GM12878 (cell line): ENCODE data around the gene RECK.

Source experiments
- BACH1 ChIP-seq: fragments of 450-650 bp; IDR thresholded peaks from 2 replicates; pipeline ENCODE4 v1.6.1; 2017; ENCODE audit warnings: mild to moderate bottlenecking, borderline replicate concordance
- BCL11A ChIP-seq: IDR thresholded peaks from 2 replicates; pipeline ENCODE4 v1.6.1; 2011; ENCODE audit warnings: low read depth, low read length
- CBX3 ChIP-seq: fragments of 200-600 bp; sonication (generic); IDR thresholded peaks from 2 replicates; pipeline ENCODE4 v1.6.1; 2016; ENCODE audit warnings: low read depth, borderline replicate concordance
- EP300 ChIP-seq, 2 experiments: fragments of 150-350 bp in 1 of 2; IDR thresholded peaks; 2 replicates each; pipeline ENCODE4 v1.6.1; 2011 to 2012; ENCODE audit warnings: low read depth in 2 of 2, low read length in 2 of 2, borderline replicate concordance in 1 of 2, improper control_type of control experiment in 1 of 2, inconsistent platforms in 1 of 2; ENCODE audit not compliant: control insufficient read depth in 1 of 2
- ESRRA ChIP-seq: IDR thresholded peaks from 2 replicates; pipeline ENCODE4 v1.6.1; 2012; ENCODE audit warnings: mild to moderate bottlenecking, low read length, improper control_type of control experiment
- EZH2 ChIP-seq: IDR thresholded peaks from 2 replicates; pipeline ENCODE4 v1.6.1; 2012; ENCODE audit warnings: low read depth, mild to moderate bottlenecking, control low read depth, inconsistent platforms, low read length, borderline replicate concordance; ENCODE audit not compliant: control insufficient read depth
- FOXM1 ChIP-seq: IDR thresholded peaks from 2 replicates; pipeline ENCODE4 v1.6.1; 2012; ENCODE audit warnings: low read depth, mild to moderate bottlenecking, inconsistent platforms, low read length, moderate library complexity
- GABPA ChIP-seq: IDR thresholded peaks from 2 replicates; pipeline ENCODE4 v1.6.1; 2014; ENCODE audit warnings: antibody characterized with exemption, low read depth, mild to moderate bottlenecking, inconsistent platforms
- HDGF ChIP-seq: fragments of 450-650 bp; IDR thresholded peaks from 2 replicates; pipeline ENCODE4 v1.6.1; 2016; ENCODE audit warnings: antibody characterized with exemption
- POLR2A ChIP-seq: IDR thresholded peaks from 2 replicates; pipeline ENCODE4 v1.6.1; 2011; ENCODE audit warnings: low read depth, mild to moderate bottlenecking, low read length
- TF ChIP-seq, protein P1 (sequence below): IDR thresholded peaks from 2 replicates; pipeline ENCODE4 v1.6.1; 2011; ENCODE audit warnings: low read depth, mild to moderate bottlenecking, low read length, moderate library complexity, borderline replicate concordance; ENCODE audit errors: extremely low read depth
- TF ChIP-seq, protein P2 (sequence below), 3 experiments: IDR thresholded peaks in 2 of 3; conservative IDR thresholded peaks in 1 of 3; 2 replicates each; pipeline ENCODE4 v1.5.1; 2011; ENCODE audit warnings: low read depth in 3 of 3, low read length in 3 of 3, mild to moderate bottlenecking in 3 of 3, control low read depth in 2 of 3, moderate library complexity in 2 of 3, inconsistent platforms in 1 of 3, mixed read lengths in 1 of 3; ENCODE audit not compliant: control insufficient read depth in 2 of 3, insufficient read depth in 1 of 3; ENCODE audit errors: extremely low read depth in 1 of 3
- TF ChIP-seq, protein P3 (sequence below): IDR thresholded peaks from 2 replicates; pipeline ENCODE4 v1.6.1; 2012; ENCODE audit warnings: improper control_type of control experiment, low read depth, low read length; ENCODE audit not compliant: insufficient replicate concordance
- TF ChIP-seq, protein P4 (sequence below): IDR thresholded peaks from 2 replicates; pipeline ENCODE4 v1.6.1; 2012; ENCODE audit warnings: low read depth, low read length, improper control_type of control experiment

DNA sequence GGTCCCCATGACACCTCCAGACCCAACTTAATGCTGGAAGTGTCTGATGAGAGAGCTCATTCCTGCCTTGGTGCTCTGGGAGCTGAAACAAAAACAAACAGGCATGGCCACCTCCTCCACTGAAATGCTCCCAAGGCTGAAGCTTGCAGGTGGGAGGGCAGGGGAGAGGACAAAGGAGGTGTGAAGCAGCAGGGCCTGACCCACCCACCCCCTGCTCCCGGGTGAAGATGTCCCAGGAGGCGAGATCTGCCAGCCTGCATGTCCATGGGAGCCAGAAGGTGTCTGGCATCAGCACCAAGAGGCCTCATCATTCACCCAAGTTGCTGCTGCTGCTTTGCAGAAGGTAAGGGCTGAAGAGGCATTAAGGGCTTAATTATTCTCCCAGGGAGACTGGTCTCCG lies 128.3 kb downstream of the RECK start:
- TF ChIP-seq FOXM1 (no peak), POLR2A (no peak), ESRRA (no peak), BCL11A (no peak), EP300 (IDR thresholded peaks at IDR 0.05; ENCODE audit: borderline replicate concordance in 1 of 2, control insufficient read depth in 1 of 2, low read depth in 2 of 2, low read length in 2 of 2) (no peak), BACH1 (no peak), EZH2 (no peak), CBX3 (no peak), GABPA (no peak), HDGF (no peak)
- TF ChIP-seq, protein P1, sequence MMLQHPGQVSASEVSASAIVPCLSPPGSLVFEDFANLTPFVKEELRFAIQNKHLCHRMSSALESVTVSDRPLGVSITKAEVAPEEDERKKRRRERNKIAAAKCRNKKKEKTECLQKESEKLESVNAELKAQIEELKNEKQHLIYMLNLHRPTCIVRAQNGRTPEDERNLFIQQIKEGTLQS = no peak
- TF ChIP-seq, protein P2, sequence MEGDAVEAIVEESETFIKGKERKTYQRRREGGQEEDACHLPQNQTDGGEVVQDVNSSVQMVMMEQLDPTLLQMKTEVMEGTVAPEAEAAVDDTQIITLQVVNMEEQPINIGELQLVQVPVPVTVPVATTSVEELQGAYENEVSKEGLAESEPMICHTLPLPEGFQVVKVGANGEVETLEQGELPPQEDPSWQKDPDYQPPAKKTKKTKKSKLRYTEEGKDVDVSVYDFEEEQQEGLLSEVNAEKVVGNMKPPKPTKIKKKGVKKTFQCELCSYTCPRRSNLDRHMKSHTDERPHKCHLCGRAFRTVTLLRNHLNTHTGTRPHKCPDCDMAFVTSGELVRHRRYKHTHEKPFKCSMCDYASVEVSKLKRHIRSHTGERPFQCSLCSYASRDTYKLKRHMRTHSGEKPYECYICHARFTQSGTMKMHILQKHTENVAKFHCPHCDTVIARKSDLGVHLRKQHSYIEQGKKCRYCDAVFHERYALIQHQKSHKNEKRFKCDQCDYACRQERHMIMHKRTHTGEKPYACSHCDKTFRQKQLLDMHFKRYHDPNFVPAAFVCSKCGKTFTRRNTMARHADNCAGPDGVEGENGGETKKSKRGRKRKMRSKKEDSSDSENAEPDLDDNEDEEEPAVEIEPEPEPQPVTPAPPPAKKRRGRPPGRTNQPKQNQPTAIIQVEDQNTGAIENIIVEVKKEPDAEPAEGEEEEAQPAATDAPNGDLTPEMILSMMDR (IDR thresholded peaks at IDR 0.05 in 2 of 3, conservative IDR thresholded peaks at IDR 0.05 in 1 of 3; ENCODE audit: control insufficient read depth in 2 of 3, extremely low read depth in 1 of 3, insufficient read depth in 1 of 3, low read depth in 3 of 3, low read length in 3 of 3) = no peak
- TF ChIP-seq, protein P3, sequence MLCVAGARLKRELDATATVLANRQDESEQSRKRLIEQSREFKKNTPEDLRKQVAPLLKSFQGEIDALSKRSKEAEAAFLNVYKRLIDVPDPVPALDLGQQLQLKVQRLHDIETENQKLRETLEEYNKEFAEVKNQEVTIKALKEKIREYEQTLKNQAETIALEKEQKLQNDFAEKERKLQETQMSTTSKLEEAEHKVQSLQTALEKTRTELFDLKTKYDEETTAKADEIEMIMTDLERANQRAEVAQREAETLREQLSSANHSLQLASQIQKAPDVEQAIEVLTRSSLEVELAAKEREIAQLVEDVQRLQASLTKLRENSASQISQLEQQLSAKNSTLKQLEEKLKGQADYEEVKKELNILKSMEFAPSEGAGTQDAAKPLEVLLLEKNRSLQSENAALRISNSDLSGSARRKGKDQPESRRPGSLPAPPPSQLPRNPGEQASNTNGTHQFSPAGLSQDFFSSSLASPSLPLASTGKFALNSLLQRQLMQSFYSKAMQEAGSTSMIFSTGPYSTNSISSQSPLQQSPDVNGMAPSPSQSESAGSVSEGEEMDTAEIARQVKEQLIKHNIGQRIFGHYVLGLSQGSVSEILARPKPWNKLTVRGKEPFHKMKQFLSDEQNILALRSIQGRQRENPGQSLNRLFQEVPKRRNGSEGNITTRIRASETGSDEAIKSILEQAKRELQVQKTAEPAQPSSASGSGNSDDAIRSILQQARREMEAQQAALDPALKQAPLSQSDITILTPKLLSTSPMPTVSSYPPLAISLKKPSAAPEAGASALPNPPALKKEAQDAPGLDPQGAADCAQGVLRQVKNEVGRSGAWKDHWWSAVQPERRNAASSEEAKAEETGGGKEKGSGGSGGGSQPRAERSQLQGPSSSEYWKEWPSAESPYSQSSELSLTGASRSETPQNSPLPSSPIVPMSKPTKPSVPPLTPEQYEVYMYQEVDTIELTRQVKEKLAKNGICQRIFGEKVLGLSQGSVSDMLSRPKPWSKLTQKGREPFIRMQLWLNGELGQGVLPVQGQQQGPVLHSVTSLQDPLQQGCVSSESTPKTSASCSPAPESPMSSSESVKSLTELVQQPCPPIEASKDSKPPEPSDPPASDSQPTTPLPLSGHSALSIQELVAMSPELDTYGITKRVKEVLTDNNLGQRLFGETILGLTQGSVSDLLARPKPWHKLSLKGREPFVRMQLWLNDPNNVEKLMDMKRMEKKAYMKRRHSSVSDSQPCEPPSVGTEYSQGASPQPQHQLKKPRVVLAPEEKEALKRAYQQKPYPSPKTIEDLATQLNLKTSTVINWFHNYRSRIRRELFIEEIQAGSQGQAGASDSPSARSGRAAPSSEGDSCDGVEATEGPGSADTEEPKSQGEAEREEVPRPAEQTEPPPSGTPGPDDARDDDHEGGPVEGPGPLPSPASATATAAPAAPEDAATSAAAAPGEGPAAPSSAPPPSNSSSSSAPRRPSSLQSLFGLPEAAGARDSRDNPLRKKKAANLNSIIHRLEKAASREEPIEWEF = no peak
- TF ChIP-seq, protein P4, sequence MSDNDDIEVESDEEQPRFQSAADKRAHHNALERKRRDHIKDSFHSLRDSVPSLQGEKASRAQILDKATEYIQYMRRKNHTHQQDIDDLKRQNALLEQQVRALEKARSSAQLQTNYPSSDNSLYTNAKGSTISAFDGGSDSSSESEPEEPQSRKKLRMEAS = no peak
